KBM-7 (cell line): Measurements from ENCODE around the gene OSGEP.

ENCODE experiments used
- DNase-seq: peaks from one replicate; pipeline ENCODE4 v3.0.0-alpha.2; 2015
- in situ Hi-C: fragments of 300-500 bp; cut with MboI; formaldehyde crosslinking; loops from 2 replicates; pipeline ENCODE4 v1.14.3; 2020; ENCODE audit warnings: low sequenced_read_pairs, low pct_unique_long_range_greater_than_20kb, mixed read lengths

OSGEP gene

DNA sequence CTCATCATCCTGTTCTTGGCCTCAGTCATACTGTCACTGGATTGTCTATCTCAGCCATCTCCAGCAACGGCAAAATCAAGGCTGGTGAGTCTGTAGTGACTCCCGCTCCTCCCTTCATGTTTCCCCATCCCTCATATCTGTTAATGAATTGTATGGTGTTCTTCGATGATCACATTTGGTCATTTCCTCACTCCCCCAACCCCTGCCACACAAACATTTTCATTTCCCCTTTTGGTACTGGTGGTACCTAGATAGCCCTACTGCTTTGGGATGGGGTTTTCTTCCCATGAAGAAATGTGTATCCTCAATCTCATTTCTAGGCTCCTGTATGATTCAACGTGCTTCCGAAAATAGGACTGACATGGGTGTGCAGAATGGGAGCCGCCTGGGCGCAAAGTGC, 15.9 kb downstream of the OSGEP start:
- in situ Hi-C loops: no loop called here
- DNase-seq: no peak

DNA sequence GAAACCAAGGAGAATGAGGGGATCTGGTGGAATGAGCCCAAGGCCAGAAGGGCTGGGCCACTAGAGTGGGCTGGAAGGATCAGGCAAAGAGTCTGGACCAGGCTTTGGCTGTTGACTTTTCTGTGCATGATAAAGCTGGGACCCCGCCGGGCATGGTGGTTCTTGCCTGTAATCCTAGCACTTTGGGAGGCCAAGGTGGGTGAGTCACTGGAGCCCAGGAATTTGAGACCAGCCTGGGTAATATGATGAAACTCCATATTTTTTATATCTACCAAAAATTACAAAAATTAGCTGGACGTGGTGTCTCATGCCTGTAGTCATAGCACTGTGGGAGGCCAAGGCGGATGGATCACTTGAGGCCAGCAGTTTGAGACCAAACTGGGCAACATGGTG, 18.3 kb downstream of the OSGEP start:
- in situ Hi-C loops: no loop called here
- DNase-seq: no peak

DNA sequence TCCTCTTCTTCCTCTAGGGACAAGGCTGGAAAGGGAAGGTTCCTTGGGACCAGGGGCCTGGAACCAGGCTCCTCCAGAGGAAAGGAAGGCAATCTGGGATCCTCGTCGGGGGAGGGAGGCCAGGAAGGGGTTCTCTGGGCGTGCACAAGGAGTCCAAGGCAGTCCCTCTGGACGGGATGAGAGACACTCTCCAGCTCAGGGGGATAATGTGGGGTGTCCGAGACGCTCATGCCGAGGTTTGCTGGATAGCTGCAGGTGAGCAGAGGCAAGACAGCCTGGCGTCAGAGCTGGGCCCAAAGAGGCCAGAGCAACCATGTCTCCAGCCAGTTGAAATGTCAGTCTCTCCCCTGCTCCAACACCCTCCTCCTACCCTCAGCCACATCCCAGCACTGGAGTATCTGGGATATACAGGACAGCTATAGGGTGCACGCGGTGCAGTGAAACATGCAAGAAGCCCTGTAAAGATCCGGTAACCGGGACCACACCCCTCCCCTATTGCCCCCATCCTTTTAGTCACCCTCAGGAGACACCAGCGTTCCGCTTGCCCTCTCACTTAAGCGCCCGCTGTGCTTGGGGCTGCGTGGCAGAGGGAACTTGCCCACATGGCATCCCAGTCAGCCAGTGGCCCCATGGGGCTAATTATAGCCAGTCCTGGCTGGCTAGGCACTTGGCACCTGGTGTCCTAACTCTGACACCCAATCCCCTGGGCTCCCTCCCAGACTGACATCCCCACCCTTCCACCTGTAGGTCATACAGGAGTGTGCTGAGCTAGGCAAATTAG, 18.8 kb downstream of the OSGEP start, which contains the start of gene KLHL33:
Gene KLHL33 (minus strand): TSS at position 585 of the 781 bp plus-strand sequence. CDS start 355 bp downstream, at position 230.
- in situ Hi-C loops: no loop called here
- DNase-seq: no peak

DNA sequence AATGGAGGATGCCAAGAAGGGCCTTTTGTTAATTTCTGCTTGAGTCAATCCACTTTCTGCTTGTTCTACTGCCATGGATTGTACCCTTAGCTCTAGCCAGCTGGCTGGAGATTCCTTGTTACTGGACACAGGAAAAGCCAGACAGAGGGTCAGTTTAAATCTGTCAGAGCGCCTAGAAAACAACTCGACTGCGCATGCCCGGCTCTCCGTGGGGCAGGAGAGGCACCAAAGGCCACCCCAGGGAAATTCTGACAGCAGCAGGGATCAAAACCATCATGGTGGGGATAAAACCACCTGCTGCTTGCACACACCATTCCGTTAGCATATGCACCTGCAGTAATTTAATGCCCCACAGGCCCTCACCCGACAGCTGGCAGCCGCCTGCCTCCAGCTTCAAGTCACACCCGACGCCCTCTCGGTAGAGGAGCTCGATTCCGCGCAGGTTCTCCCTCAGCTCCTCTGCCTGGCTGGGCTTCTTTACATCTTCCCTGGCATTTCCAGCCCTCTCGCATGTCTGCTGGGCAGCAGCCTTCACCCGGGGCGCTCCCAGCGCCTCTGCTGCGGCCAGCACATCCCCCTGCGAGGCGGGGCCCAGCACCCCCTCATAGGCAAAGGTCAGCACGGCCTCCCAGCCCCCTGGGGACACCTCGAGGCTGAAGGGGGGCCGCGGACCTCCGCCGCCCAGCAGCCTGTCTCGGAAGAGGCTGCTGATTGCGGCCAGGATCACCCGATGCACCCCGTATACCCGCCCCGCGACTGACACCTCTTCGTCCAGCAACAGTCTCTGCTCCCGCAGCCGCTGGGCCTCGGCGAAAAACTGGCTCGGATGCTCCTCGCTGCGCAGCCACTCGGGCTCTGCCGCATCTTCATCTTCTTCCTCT, 19.7 kb downstream of the OSGEP start:
- in situ Hi-C loops: no loop called here
- no peak for DNase-seq

DNA sequence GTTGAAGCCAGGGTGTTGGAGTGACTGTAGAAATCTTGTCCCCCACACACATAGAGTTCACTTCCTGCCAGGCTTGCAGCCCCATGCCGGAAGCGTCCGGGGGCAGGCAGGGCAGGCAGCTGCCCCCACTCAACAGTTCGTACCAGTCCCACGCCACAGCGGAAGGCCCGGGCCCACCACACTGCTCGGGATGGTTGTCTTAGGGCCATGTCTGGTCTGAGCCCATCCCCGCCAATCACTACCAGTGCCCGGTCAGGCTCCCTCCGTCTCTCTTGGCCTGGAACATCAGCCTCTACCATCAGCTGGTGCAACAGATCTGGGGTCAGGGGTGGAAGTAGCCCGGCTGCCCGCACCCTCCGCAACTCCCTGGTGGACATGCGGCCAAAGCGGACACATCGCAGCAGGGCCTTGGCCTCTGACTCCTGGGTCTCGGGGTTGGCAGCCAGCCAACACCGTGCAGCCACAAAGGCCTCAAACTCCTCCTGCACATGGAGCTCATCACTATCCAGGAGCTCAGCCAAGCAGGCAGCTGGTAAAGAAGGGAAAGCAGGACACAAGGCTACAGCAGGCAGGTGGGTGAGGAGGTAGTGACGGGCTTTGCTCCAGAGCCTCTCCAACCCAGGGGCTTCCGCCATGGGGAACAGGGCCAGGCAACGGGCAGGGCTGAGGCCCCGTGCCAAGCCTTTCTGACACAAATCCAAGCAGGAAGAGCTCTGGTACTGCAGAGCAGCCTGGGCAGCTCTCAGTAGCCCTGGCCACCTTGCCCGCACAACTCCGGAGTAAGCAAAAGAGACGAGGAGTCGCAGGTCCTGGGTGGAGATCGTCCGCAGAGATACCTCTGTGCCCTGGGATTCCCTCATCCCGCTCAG, 24.6 kb downstream of the OSGEP start:
- in situ Hi-C loops: no loop called here
- no peak for DNase-seq

DNA sequence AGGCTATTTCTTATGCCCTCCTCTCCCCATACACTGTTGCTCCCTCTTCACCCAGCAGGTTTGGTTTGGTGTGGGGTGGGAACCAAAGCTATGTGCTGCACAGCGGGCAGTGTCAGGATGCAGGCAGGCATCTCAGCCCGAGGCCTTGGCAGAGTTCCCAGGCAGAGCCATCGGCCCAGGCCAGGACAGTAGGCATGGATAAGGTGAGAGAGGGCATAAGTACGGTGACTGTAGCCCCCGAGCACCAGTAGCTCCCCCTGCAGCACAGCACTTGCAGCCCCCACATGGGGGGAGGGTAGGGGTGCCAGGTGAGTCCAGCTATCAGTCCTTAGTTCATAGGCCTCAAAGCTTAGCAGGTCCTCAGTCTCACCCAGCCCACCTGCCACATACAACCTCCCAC, 25.8 kb downstream of the OSGEP start:
- in situ Hi-C loops: no loop called here
- DNase-seq: no peak

DNA sequence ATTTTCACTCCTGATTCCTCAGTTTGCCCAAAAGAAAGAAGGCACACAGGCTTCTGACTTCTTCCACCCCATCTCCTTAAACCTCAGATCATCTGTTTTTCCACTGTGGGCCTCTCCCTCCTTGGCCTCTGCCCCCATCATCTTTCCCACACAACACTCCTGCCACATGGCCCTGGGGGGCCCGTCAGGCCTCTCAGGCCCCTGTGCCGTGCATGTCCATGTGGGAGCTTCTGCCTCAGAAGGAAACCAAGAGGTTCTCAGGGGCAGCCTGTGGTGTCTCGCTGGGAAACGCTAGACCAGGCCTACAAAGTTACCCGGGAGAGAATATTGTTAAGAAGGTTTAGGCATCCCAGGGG, 26.6 kb downstream of the OSGEP start:
- in situ Hi-C loops: no loop called here
- DNase-seq: no peak

DNA sequence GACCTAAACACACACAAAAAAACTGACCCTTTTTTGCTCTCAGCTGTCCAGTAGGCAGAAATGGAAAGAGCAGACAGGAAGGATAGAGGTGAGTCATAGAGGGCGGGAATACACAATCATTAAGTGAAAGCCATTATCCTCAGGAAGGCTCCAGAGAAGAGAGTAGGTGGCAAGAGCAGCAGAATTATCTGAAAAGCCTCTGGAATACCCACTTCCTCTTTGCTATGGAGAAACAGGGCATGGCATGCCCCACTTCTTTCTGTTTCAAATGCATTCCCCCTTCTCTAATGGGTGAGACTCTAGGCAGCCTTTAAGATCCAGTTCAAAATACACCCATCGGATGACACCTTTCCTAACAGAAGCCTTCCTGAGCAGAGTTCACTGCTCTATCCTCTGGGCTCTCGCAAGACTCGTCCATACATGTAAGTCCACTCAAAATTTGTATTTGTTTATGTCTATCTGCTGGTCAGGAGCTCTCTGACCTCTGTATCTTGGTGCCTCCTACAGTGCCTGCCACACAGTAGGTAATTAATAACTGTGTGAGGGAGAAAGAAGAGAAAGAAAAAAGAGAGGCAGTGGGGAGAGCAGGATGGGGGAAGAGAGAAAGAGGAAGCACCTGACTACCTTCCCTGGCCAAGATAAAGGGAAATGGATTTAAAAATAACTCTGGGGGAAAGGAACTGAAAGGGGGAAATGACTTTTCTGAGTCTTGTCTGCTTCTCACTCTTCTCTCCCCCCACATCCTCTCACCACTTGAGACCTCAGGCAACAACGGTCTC, 27.2 kb downstream of the OSGEP start:
- peak; percentile 96 for DNase-seq
- in situ Hi-C loops: no loop called here

DNA sequence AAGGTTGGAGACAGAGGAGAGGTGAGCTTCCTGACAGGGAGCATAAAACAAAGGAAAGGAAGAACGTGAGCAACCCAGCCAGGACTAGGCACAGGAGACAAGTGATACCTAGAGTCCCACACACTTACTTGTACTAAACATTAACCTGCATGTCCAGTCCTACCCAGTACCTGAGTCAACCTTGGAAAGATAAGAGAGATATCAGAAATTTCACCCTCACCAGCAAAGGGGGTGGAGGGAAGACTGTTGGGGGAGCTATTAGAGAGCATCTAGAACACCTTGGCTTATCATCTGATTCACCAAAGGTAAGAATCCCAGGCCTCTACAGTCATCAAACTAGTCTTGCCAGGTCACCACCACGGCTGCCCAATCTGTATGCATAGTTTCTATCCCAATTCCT, 29.8 kb downstream of the OSGEP start:
- in situ Hi-C loops: no loop called here
- DNase-seq: no peak

DNA sequence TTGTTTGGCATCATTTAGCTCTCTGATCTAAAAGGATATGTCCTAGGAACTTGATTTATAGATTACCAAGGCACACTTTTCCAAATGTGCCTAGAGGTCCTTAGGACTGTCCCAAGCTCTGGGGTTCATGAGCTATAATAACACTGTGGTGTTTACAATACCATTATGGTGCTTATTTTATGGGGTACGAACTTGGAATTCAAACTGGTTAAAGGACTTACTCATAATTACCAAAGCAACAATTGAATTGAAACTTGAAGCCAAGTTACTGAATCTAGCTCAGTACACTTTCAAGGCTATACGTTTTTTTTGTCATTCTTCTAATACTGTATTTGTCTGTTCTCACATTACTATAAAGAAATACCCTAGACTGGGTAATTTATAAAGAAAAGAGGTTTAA, 31.7 kb downstream of the OSGEP start:
- DNase-seq: no peak
- in situ Hi-C loops: no loop called here

DNA sequence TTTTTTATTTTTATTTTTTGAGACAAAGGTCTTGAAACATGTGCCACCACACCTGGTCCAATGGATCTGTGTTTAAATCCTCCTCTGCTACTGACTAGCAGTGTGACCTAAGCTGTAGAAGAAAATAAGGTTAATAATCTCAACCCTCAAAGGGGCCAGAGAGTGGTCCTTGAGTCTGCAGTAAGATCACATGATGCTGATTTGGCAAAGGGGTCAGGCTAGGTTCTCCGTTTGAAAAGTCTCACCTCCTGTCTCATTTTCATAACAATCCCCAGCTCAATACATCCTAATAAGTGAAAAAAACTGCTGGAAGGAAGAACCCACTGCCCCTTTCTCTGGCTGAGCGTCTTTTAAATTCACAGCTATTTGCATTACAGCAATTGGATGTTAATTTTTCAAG, 33.3 kb downstream of the OSGEP start:
- no peak for DNase-seq

DNA sequence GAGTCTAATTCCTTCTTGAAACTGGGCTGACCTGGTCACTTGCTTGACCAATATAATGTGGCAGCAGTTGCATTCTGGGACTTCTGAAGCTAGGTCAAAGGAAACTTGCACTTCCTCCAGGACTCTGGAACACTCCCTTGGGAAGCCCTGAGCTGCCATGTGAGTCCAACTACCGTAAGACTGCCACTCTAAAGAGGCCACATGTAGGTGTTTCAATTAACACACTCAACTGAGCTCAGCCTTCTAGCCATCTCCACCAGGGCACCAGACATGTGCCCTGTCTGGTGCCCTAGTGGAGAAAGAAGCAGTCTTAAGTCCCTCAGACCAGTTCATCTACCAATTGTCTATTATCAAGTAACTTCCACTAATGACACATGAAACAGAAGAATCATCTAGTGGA, 35.2 kb downstream of the OSGEP start:
- in situ Hi-C loops: no loop called here
- DNase-seq: no peak

More for the DNA sequence above, 33.3 kb downstream of the OSGEP start:
- in situ Hi-C loops: no loop called here

DNA sequence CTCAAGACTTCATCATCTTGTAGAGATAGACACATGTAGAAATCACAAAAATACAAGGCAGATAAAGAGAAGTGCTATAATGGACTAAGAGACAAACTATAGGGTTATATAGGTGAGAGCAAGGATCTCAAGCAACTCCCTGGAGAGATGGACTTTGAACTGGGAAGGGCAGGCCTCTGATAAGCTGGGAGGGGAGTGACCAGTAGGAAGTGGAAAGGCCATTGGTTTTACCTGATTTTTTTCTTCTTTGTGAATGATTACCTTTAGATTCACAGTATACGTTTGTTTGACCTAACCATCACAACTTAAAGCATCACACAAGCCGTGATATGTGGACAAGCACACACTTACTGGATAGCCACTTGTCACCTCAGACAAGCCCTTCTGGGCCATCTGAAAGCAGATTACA, 36.1 kb downstream of the OSGEP start:
- no peak for DNase-seq
- in situ Hi-C loops: no loop called here

DNA sequence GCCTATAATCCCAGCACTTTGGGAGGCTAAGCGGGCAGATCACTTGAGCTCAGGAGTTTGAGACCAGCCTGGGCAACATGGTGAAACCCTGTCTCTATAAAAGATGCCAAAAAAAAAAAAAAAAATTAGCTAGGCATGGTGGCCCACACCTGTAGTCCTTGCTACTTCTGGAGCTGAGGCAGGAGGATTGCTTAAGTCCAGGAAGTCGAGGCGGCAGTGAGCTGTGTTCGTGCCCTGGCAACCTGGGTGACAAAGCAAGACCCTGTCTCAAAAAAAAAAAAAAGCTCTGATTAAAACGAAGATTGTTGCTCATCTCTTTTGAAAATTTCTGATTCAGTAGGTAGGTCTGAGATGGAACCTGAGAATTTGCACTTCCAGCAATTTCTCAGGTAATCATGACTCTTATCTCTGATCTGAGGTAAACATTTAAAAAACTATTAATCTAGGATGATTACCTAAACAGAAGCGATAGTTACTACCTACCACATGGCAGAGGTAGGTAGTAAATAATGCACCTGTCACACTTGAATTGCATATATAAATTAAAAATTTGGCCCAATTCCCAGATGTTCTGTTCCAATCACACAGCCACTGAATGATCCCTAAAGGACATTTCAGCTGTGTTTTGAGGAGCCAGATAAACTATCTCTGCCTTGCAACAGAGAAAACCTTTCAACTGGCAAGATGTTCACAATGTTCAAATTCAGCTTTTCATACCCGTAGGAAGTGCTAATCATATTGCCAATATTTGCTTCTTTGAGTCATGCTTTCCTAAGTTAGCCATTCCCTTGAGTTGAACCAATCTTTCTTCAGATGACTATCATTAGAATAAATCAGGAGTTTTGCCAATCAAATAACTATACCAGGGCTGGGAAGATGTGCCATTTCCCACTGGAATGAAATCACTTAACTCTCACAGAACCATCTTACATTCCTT, 37.1 kb downstream of the OSGEP start:
- in situ Hi-C loops: no loop called here
- no peak for DNase-seq

DNA sequence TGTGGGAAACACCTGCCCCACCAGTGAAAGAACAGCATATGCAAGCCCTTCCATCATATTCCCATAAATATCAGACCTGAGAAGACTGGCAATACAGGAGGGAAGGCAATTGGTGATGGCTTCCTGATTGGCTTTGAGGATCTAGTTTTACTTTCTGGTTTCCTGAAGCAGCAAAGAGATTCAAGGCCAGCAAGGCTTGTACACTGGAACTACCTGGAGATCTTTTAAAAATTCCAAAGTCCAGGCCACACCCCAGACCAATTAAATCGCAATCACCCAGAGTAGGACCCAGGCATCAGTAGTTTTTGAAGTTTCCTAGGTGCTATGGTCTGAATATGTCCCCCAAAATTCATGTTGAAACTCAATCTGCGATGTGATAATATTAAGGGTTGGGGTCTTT, 38.4 kb downstream of the OSGEP start:
- in situ Hi-C loops: no loop called here
- DNase-seq: no peak

DNA sequence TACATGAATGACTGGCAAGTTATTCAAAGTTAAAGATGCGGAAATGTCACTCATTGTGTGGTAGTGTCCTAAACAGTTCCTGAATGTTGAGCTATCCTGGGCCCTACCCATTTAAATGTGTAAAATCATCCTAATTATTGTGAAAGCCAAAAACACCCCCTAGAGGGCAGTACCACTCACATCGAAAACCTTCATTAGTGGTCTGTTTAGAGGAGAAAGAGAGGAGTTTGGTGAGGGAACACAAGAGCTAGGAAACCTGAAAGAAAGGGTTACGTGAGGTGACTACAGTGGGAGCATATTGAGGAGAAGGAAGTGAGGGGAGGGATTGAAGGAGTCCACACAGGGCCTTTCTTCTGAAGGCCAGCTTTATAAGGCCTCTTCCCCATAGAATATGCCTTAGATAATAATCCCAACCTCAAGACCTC, 38.8 kb downstream of the OSGEP start:
- in situ Hi-C loops: no loop called here
- DNase-seq: peak; percentile 93

DNA sequence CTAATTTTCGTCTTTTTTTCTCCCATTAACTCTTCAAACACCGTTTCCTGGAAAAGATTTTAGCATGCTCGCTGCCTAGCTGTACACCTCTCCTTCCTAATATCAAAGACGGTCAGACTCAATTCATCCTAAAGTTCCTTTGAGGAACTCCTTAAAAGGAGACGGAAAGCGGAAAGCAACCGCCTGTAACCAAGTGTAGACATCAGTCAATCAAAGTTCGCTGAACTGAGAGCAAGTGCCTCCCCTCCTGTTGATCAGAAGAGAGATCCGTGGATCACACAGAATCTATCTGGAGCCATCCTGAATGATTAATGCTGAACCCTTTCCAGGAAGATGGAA, 40.9 kb downstream of the OSGEP start:
- in situ Hi-C loops: no loop called here
- DNase-seq: peak; percentile 50
